SW480 (cell line): ENCODE results near the gene OR4A16.

Experiments
- DNase-seq: peaks from one replicate; pipeline ENCODE4 v3.0.0-alpha.2; 2016; ENCODE audit warnings: low spot score

The OR4A16 gene, protein sequence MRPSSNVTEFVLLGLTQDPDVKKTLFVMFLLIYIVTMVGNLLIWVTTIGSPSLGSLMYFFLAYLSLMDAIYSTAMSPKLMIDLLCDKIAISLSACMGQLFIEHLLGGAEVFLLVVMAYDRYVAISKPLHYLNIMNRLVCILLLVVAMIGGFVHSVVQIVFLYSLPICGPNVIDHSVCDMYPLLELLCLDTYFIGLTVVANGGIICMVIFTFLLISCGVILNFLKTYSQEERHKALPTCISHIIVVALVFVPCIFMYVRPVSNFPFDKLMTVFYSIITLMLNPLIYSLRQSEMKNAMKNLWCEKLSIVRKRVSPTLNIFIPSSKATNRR

DNA sequence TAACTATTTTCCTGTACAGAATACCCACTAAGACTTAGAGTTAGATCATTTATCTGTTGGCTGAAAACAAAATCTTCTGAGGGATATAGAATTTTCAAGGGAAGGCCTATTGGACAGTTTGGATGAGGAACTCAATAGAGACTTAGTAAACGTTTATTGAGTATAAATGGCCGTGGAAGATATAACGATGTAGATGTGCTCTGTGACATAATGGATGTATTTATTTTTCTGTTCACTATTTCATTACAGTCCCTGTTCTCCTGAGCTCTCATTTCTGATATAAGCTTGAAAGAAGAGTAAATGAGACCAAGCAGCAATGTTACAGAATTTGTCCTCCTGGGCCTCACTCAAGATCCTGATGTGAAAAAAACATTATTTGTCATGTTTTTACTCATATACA, at the start of gene OR4A16:
TSS of gene OR4A16 (plus strand) at position 301 of the 400 bp plus-strand sequence. CDS start at position 301, 0 bp downstream.
- no peak for DNase-seq

DNA sequence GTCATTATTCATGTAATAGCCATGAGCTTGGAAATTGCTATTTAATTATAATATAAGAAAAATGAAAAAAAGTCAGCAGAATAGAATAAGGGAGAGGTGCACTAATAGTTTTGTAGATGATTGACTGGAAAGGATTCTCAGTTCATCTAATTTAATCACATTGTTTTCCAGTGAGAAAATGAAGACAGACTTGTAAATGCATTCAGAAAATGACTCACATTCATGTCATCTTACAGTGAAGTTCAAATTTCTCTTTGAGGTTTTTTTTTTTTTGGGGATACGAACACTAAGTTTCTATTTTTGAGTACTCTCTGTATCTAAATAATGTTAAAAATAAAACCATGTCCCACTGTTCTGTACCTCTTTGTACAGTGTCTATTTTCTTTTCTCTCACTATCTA, 18.5 kb upstream of the OR4A16 start:
- DNase-seq = no peak

GRCh38 chr11:55345306-55345705, 2.3 kb downstream of the OR4A16 start:
- DNase-seq = no peak

GRCh38 chr11:55349032-55349431, 6.0 kb downstream of the OR4A16 start:
- no peak for DNase-seq

DNA sequence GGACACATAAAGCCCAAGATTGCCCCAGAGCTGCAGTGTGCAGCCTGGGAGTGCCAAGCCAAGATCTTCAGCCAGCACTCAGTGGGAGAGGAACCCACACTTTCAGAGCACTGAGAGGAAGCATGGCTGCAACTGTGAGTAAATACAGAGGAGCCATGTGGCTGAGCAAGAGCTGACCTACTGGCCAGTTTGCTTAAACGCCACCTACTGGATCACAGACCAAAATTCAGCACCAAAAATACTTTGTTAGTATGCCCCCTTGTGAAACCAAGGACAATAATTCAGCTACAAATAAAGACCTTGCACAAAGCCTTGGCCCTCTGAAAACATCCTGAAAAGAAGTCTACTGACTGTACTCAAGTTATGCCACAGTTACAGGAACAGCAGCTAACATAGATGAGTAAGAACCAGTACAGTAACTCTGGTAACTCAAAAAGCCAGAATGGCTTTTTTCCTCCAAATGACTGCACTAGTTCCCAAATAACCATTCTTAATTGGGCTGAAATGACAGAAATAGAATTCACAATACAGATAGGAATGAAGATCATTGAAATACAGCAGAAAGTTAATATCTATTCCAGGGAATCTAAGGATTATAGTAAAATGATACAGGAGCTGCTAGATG, 14.7 kb downstream of the OR4A16 start:
- DNase-seq = no peak

DNA sequence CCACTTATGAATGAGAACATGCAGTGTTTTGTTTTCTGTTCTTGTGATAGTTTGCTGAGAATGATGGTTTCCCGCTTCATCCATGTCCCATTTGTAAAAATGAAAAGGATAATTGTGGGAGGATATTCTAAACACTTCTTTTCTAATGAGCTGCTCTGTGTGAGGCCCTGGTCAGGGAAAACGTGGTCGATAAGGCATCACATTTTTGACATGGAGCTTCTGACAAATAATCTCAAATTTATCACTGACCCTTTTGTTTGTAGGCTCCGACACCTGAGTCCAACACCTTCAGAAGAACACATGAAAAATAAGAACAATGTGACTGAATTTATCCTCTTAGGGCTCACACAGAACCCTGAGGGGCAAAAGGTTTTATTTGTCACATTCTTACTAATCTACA, 24.7 kb downstream of the OR4A16 start, which contains the start of gene OR4A15:
TSS of gene OR4A15 (plus strand) at position 301 of the 400 bp plus-strand sequence. CDS start at position 301, 0 bp downstream.
- no peak for DNase-seq
